Caco-2 (cell line): ENCODE data around the gene PLXNA3. TPM values are rescaled to one million over a fixed set of nuclear protein-coding genes. Genes with fewer than 3 reads are reported as not detected.

Experiments
- BruUV-seq: library from RNA; stranded (reverse); fragments of 400-500 nt; replicated peaks from 2 replicates; lab custom pipeline; 2021; lab: Mats Ljungman, UMichigan
- CTCF ChIA-PET: fragments of 300-600 bp; sonication (Branson Sonifier 250); formaldehyde crosslinking; loops from one replicate; lab custom pipeline; 2022; ENCODE audit warnings: antibody characterized with exemption; lab: Charles Lee
- POLR2A ChIA-PET: fragments of 300-600 bp; sonication (Branson Sonifier 250); formaldehyde crosslinking; loops from one replicate; lab custom pipeline; 2022; ENCODE audit warnings: antibody characterized with exemption; lab: Charles Lee
- DNase-seq, 2 experiments: peaks; one replicate each; pipeline versions ENCODE4 v3.0.0 to v3.0.0-alpha.2; 2020 to 2022
- H3K27me3 ChIP-seq: replicated peaks from 2 replicates; pipeline ENCODE4 v1.6.0; 2011; ENCODE audit warnings: low read length; ENCODE audit not compliant: control insufficient read depth, insufficient read depth
- H3K36me3 ChIP-seq: 2 replicates; pipeline ENCODE4 v1.5.1; 2011; ENCODE audit warnings: low read length; ENCODE audit not compliant: control insufficient read depth, insufficient read depth
- H3K4me1 ChIP-seq: fragments of 250-450 bp; sonication (Bioruptor Pico); 2 replicates; pipeline ENCODE4 v1.5.1; 2020; ENCODE audit warnings: mild to moderate bottlenecking
- H3K4me3 ChIP-seq: 2 replicates; pipeline ENCODE4 v1.5.1; 2011; ENCODE audit warnings: low read depth, mild to moderate bottlenecking, control low read depth, low read length
- H3K9me3 ChIP-seq: fragments of 250-450 bp; sonication (Bioruptor Pico); 2 replicates; pipeline ENCODE4 v1.5.1; 2020; ENCODE audit warnings: mild to moderate bottlenecking, moderate library complexity
- H3K27ac Mint-ChIP-seq: one replicate; pipeline ENCODE4 v1.8.0; 2022; ENCODE audit warnings: mixed read lengths; ENCODE audit not compliant: unreplicated experiment
- H3K27me3 Mint-ChIP-seq: one replicate; pipeline ENCODE4 v1.8.0; 2022; ENCODE audit warnings: mixed read lengths; ENCODE audit not compliant: insufficient read depth, unreplicated experiment
- H3K36me3 Mint-ChIP-seq: one replicate; pipeline ENCODE4 v1.8.0; 2022; ENCODE audit warnings: mild to moderate bottlenecking, mixed read lengths; ENCODE audit not compliant: insufficient read depth, unreplicated experiment
- H3K4me1 Mint-ChIP-seq: one replicate; pipeline ENCODE4 v1.8.0; 2022; ENCODE audit warnings: low read depth, mixed read lengths; ENCODE audit not compliant: unreplicated experiment
- H3K4me3 Mint-ChIP-seq: one replicate; pipeline ENCODE4 v1.8.0; 2022; ENCODE audit warnings: mild to moderate bottlenecking, moderate library complexity, mixed read lengths; ENCODE audit not compliant: unreplicated experiment
- H3K9me3 Mint-ChIP-seq: one replicate; pipeline ENCODE4 v1.8.0; 2022; ENCODE audit warnings: mixed read lengths; ENCODE audit not compliant: unreplicated experiment
- intact Hi-C: fragments of 100-400 bp; cut with micrococcal nuclease; formaldehyde crosslinking; loops from one replicate; pipeline ENCODE4 v1.10.0; 2022; ENCODE audit not compliant: unreplicated experiment
- total RNA-seq: library from RNA; stranded (reverse); gene quantifications from 2 replicates; pipeline ENCODE4 v1.2.3, GENCODE V29; 2022
- TF ChIP-seq, protein P1 (sequence below), 2 experiments: fragments of 200-600 bp in 1 of 2; IDR thresholded peaks; 1 replicate in 1 of 2; 2 replicates in 1 of 2; pipeline versions ENCODE4 v1.5.1 to v1.8.0; 2011 to 2022; ENCODE audit warnings: antibody characterized with exemption in 1 of 2, control low read depth in 1 of 2, inconsistent platforms in 1 of 2, low read depth in 1 of 2, low read length in 1 of 2, mild to moderate bottlenecking in 1 of 2, moderate library complexity in 1 of 2; ENCODE audit not compliant: insufficient read depth in 1 of 2, severe bottlenecking in 1 of 2, unreplicated experiment in 1 of 2

The PLXNA3 gene
- total RNA-seq, 1 experiment from 2014 or later, result 58.4 TPM

DNA sequence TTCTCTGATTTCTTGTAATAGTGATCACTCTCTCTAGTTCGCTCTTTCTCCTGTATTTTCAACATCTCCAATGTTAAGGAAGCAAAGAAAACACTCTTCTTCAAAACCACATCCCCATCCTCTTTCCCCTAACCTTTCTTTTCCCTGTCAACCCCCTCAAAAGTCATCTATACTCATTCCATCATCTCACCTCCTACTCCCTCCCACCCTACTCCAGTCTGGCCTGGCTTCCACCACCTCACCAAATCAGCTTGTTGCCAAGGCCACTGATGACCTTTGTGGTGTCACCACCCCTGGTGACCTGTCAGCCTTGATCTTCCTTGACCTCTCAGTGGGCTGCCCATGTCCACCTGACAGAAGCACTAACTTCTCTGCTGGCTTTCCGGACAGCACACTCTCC lies 55.6 kb downstream of the PLXNA3 start:
- no peak overlapping the region for H3K27ac Mint-ChIP-seq
- POLR2A ChIA-PET, result no interaction called here
- no peaks in the 10 kb centered on the region for H3K9me3 ChIP-seq
- CTCF ChIA-PET, result no interaction called here
- H3K9me3 Mint-ChIP-seq, result no peaks in the 10 kb centered on the region
- intact Hi-C loops, result no loop called here
- peaks cover 10% of the 10 kb centered on the region for H3K4me1 ChIP-seq
- TF ChIP-seq, protein P1, sequence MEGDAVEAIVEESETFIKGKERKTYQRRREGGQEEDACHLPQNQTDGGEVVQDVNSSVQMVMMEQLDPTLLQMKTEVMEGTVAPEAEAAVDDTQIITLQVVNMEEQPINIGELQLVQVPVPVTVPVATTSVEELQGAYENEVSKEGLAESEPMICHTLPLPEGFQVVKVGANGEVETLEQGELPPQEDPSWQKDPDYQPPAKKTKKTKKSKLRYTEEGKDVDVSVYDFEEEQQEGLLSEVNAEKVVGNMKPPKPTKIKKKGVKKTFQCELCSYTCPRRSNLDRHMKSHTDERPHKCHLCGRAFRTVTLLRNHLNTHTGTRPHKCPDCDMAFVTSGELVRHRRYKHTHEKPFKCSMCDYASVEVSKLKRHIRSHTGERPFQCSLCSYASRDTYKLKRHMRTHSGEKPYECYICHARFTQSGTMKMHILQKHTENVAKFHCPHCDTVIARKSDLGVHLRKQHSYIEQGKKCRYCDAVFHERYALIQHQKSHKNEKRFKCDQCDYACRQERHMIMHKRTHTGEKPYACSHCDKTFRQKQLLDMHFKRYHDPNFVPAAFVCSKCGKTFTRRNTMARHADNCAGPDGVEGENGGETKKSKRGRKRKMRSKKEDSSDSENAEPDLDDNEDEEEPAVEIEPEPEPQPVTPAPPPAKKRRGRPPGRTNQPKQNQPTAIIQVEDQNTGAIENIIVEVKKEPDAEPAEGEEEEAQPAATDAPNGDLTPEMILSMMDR (IDR thresholded peaks at IDR 0.05; ENCODE audit: insufficient read depth in 1 of 2, low read depth in 1 of 2, low read length in 1 of 2, severe bottlenecking in 1 of 2, unreplicated experiment in 1 of 2), result no peak
- H3K4me3 ChIP-seq, result no peak overlapping the region
- no TSS peak for BruUV-seq
- H3K27me3 ChIP-seq, result no peaks in the 10 kb centered on the region
- DNase-seq, result no peak
- no peaks in the 10 kb centered on the region for H3K27me3 Mint-ChIP-seq
- no peaks in the 10 kb centered on the region for H3K36me3 ChIP-seq
- no peak overlapping the region for H3K4me3 Mint-ChIP-seq
- H3K4me1 Mint-ChIP-seq, result peaks cover 6% of the 10 kb centered on the region
- peaks cover 10% of the 10 kb centered on the region for H3K36me3 Mint-ChIP-seq

DNA sequence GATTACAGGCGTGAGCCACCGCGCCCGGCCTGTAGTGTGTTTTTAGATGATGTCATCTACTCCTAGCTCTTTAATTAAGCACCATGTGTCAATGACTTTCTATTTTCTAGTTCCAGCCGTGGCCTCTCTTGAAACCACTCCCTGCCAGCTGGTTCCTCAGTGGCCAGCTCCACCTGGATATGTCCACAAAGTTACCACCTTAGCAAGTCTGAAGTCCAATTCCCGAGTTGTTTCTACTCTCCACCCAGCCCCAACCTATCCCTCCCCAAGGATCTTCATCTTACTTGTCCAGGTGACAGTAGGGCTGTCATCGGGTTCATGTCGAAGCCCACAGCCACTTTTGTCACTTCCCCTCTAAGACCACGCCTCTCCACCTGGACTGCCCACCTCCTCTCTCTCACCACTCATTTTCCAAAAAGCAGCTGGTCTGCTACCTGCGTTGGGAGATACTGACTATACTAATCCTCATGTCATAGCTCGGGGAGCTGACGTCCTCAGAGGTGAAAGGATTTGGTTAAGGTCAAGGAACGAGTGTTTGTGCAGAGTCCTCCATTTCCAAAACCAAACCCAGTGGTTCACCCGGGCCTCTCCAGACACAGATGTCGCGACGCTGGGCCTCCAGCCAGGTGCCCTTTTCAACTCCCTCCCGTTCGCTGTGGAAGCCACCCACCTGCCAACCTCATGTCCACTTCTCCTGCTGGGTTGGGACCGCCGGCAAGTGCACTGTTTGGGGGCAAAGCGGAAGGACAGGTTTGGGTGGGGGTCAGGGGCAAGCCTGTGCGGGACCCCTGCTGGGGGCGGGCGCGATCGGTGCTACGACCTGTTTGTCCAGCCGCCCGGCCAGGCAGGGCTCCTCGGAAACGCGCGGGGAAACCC lies 57.2 kb downstream of the PLXNA3 start:
- H3K27me3 ChIP-seq, result no peaks in the 10 kb centered on the region
- H3K4me3 Mint-ChIP-seq, result peak overlapping the region; percentile 88
- H3K4me1 ChIP-seq, result peaks cover 10% of the 10 kb centered on the region
- no peaks in the 10 kb centered on the region for H3K27me3 Mint-ChIP-seq
- H3K9me3 ChIP-seq, result no peaks in the 10 kb centered on the region
- H3K9me3 Mint-ChIP-seq, result no peaks in the 10 kb centered on the region
- ChIA-PET CTCF (interaction anchor here (0.6 to 0.7 kb wide), 2 partner anchors 12 to 15 kb away, joined by 3 read pairs; no protein-coding TSS in a partner anchor), POLR2A (interaction anchor here (1.1 to 2.0 kb wide), 2 partner anchors 25 to 29 kb away, joined by 3 to 8 read pairs; partner anchors contain the start of genes SLC10A3 and UBL4A)
- DNase-seq, result no peak
- H3K36me3 Mint-ChIP-seq, result peaks cover 10% of the 10 kb centered on the region
- TSS peak; percentile 54 for BruUV-seq
- peak overlapping the region; percentile 39 for H3K27ac Mint-ChIP-seq
- no peaks in the 10 kb centered on the region for H3K36me3 ChIP-seq
- H3K4me3 ChIP-seq, result peak overlapping the region; percentile 79
- TF ChIP-seq, protein P1 (IDR thresholded peaks at IDR 0.05; ENCODE audit: insufficient read depth in 1 of 2, low read depth in 1 of 2, low read length in 1 of 2, severe bottlenecking in 1 of 2, unreplicated experiment in 1 of 2), result no peak
- peaks cover 6% of the 10 kb centered on the region for H3K4me1 Mint-ChIP-seq
- intact Hi-C loops, result loop anchor here (5.0 kb wide), 1 partner anchor 38 kb away; the partner anchor contains the start of gene LAGE3

GRCh38 chrX:154515966-154516655 lies 58.0 kb downstream of the PLXNA3 start, which contains the start of gene FAM3A:
Gene FAM3A (minus strand): TSS chrX:154516232. CDS start chrX:154515772, 460 bp downstream.
- ChIA-PET CTCF (interaction anchor here (0.6 to 1.7 kb wide), 3 partner anchors 11 to 26 kb away, joined by 3 to 5 read pairs (median 3); partner anchors contain the start of gene SLC10A3), POLR2A (interaction anchor here (1.3 to 2.0 kb wide), 2 partner anchors 11 to 26 kb away, joined by 4 to 8 read pairs; partner anchors contain the start of gene SLC10A3)
- BruUV-seq, result no TSS peak

More at GRCh38 chrX:154515966-154516655, 58.0 kb downstream of the PLXNA3 start, which contains the start of gene FAM3A:
- H3K36me3 Mint-ChIP-seq, result peaks cover 10% of the 10 kb centered on the region
- H3K4me1 Mint-ChIP-seq, result peaks cover 6% of the 10 kb centered on the region
- peak; percentile 92 for DNase-seq
- H3K4me3 Mint-ChIP-seq, result peak within 1 kb of the TSS; percentile 88
- TF ChIP-seq, protein P1 (IDR thresholded peaks at IDR 0.05; ENCODE audit: insufficient read depth in 1 of 2, low read depth in 1 of 2, low read length in 1 of 2, severe bottlenecking in 1 of 2, unreplicated experiment in 1 of 2), result no peak
- Histone ChIP-seq H3K4me1 (peaks cover 10% of the 10 kb centered on the region), H3K36me3 (no peaks in the 10 kb centered on the region), H3K9me3 (no peaks in the 10 kb centered on the region), H3K4me3 (peak within 1 kb of the TSS; percentile 79), H3K27me3 (no peaks in the 10 kb centered on the region)
- intact Hi-C loops, result loop anchor here (1.0 to 5.0 kb wide), 4 partner anchors 11 to 39 kb away; partner anchors contain the start of genes IKBKG, LAGE3 and SLC10A3
- H3K9me3 Mint-ChIP-seq, result no peaks in the 10 kb centered on the region
- no peaks in the 10 kb centered on the region for H3K27me3 Mint-ChIP-seq
- peak within 1 kb of the TSS; percentile 89 for H3K27ac Mint-ChIP-seq
